22Rv1 (cell line): ENCODE results near the gene DET1.
"Not testable (repeated sequence)": the region's sequence is repeated elsewhere in the genome, so short reads cannot be mapped to it uniquely, and the experiment has no call there.

Experiments used
- H3K27ac ChIP-seq: fragments of 450-650 bp; 2 replicates; pipeline ENCODE4 v1.5.1; 2017
- ZFX ChIP-seq: fragments of 450-650 bp; IDR thresholded peaks from 2 replicates; pipeline ENCODE4 v1.6.1; 2017; ENCODE audit warnings: antibody characterized with exemption, borderline replicate concordance
- TF ChIP-seq, protein P1 (sequence below): fragments of 450-650 bp; IDR thresholded peaks from 2 replicates; pipeline ENCODE4 v1.5.1; 2017; ENCODE audit warnings: mild to moderate bottlenecking

Gene DET1

DNA sequence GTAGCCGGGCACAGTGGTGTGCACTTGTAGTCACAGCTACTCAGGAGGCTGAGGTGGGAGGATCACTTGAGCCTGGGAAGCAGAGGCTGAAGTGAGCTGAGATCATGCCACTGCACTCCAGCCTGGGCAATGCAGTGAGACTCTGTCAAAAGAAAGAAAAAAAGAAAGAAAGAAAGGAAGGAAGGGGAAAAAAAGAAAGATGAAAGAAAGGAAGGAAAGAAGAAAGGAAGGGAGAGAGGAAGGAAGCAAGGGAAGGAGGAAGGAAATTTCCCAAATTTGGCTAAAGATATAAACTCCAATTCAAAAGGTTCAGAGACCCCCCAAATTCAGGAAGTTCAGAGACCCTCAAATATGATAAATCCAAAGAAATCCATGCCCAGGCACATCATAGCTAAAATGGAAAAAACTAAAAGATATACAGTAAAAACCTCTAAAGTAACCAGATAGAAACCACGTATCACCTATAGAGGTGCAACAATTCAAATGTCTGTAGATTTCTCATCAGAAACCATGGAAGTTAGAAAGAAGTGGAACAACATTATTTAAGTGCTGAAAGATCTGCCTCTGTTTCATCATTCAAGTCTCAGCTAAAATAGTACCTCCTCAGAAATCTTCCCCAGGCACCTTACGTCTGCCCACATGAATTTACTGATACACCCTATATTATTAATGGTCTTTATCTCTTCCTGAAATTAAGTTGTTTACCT, 10.7 kb downstream of the DET1 start:
- TF ChIP-seq, protein P1, sequence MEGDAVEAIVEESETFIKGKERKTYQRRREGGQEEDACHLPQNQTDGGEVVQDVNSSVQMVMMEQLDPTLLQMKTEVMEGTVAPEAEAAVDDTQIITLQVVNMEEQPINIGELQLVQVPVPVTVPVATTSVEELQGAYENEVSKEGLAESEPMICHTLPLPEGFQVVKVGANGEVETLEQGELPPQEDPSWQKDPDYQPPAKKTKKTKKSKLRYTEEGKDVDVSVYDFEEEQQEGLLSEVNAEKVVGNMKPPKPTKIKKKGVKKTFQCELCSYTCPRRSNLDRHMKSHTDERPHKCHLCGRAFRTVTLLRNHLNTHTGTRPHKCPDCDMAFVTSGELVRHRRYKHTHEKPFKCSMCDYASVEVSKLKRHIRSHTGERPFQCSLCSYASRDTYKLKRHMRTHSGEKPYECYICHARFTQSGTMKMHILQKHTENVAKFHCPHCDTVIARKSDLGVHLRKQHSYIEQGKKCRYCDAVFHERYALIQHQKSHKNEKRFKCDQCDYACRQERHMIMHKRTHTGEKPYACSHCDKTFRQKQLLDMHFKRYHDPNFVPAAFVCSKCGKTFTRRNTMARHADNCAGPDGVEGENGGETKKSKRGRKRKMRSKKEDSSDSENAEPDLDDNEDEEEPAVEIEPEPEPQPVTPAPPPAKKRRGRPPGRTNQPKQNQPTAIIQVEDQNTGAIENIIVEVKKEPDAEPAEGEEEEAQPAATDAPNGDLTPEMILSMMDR: no peak
- no peak for TF ChIP-seq ZFX
- no peak overlapping the region for H3K27ac ChIP-seq

DNA sequence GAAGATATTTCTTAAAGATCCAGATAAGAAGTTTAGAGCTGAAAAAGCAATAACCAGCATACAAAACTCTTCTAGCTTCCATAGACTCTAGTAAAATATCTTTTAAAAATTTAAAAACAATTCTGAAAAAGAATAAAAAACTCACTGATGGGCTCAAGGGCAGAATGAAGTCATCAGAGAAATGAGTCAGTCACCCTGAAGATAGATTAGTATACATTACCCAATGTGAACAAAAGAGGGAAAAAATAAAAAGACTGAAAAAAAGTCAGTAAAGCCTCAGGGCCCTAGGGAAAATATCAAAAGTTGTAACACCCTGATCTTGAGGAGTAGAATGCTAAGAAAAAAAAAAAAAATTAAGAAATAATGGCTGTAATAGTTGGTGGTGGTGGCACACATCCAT, 11.4 kb downstream of the DET1 start:
- TF ChIP-seq ZFX: no peak
- TF ChIP-seq, protein P1: no peak
- no peak overlapping the region for H3K27ac ChIP-seq

DNA sequence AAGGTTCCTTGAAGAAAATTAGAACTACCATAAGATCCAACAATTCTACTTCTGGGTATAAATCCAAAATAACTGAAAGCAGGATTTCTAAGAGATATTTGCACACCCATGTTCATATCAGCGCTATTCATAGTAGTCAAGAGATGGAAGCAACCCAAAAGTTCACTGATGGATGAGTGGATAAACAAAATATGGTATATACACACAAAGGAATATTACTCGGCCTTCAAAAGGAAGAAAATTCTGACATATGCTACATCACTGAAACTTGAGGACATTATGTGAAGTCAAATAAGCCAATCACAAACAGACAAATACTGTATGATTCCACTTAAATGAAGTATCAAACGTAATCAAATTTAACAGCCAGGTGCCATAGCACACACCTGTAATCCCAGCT, 13.1 kb downstream of the DET1 start:
- no peak for TF ChIP-seq ZFX
- TF ChIP-seq, protein P1: no peak
- H3K27ac ChIP-seq: no peak overlapping the region

DNA sequence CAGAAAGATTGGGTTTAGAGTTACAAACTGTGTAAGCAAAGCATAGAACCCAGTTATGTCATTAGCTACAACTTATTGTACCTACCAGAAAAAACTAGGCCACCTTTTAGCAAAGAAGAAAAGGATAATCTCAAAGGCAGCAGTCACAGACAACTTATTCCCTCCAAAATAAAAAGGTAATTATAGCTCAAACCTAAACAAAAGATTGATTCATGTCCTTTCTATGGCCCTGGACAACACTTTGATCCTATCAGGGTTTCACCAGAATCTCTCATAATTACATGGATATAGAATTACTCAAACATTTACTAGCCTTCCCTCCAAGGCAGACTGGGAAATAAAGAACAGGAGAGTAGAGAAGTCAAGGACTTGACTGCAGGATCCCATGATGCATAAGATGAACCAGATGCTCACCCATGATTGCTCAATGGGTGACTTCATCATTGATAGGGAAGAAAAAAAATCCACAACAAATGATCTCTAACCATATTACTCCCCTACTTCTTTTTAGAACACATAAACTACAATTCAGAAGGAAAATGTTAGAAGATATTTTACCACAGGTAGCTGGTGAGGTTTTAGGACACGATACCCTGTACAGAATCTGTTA, 17.4 kb downstream of the DET1 start:
- H3K27ac ChIP-seq: no peak overlapping the region
- TF ChIP-seq, protein P1: no peak
- TF ChIP-seq ZFX: no peak

DNA sequence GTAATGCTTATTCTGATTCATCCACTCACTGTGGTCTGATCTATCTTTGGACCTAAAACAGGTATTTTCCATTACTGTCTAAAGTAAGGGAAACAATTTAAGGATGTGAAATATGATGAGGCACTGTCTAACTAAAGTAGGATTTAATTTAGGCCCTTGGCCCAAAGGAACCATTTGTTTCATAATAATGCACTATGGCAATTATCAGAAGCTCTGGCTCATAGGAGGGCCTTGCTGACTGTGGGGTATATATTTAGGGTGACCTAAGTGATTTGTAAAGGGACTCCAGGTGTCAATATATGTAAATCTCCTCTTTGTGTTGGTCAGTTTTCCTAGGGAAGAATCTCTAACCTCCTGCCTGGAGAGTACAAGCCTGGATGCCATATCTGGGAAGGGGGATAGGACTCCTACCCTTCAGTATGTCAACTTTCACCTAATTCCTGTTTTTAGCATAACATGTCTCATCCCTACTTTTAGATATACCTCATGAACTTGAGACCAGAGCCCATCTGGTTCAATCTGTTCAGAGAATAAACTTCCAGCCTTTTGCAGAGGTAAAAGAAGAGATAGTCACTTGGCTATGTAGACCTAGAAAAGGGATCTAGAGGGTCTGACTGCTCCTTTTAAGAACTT, 20.1 kb downstream of the DET1 start:
- H3K27ac ChIP-seq: no peak overlapping the region
- TF ChIP-seq, protein P1: no peak
- no peak for TF ChIP-seq ZFX

DNA sequence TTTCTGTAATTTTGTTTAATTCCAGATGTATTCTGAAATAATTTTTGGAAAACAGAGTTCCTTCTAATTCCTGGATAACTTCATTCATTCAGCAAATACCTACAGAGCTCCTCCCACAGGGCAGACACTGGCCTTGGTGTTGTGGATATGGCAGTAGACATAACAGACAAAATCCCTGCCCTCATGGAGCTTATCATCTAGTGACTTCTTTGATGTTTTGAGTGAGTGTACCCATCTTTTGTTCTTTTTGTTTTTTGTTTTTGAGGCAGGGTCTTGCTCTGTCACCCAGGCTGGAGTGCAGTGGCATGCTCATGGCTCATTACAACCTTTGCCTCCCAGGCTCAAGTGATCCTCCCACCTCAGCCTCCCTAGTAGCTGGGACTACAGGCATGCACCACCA, 21.1 kb downstream of the DET1 start:
- TF ChIP-seq, protein P1: no peak
- no peak for TF ChIP-seq ZFX
- no peak overlapping the region for H3K27ac ChIP-seq

DNA sequence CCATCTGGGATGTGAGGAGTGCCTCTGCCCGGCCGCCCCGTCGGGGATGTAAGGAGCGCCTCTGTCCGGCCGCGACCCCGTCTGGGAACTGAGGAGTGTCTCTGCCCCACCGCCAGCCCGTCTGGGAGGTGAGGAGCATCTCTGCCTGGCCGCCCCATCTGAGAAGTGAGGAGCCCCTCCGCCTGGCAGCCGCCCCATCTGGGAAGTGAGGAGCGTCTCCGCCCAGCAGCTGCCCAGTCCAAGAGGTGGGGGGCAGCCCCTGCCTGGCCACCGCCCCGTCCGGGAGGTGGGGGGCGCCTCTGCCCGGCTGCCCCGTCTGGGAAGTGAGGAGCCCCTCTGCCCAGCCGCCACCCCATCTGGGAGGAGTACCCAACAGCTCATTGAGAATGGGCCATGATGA, 22.4 kb downstream of the DET1 start:
- not testable (repeated sequence) for H3K27ac ChIP-seq
